HepG2 (cell line): ENCODE results near the gene BEST2. TPM values are rescaled to one million over a fixed set of nuclear protein-coding genes. Genes with fewer than 3 reads are reported as not detected.

Experiments used
- ESRRA ChIP-seq: sonication (generic); formaldehyde crosslinking; IDR thresholded peaks from 2 replicates; pipeline ENCODE4 v1.5.1; 2020; ENCODE audit warnings: mild to moderate bottlenecking, low read depth, missing genetic modification reagents
- HCFC1 ChIP-seq: fragments of 150-350 bp; IDR thresholded peaks from 2 replicates; pipeline ENCODE4 v1.6.1; 2014; ENCODE audit warnings: low read depth, low read length
- HOXA7 ChIP-seq: sonication (generic); formaldehyde crosslinking; IDR thresholded peaks from 2 replicates; pipeline ENCODE4 v1.8.1; 2022; ENCODE audit warnings: mild to moderate bottlenecking, missing genetic modification reagents, moderate library complexity
- NFYC ChIP-seq: IDR thresholded peaks from 2 replicates; pipeline ENCODE4 v1.6.1; 2016; ENCODE audit warnings: missing genetic modification reagents, missing compliant biosample characterization
- TAF1 ChIP-seq: sonication (generic); formaldehyde crosslinking; IDR thresholded peaks from 2 replicates; pipeline ENCODE4 v1.4.0; 2020; ENCODE audit warnings: missing genetic modification reagents
- ZBTB38 ChIP-seq: sonication (generic); formaldehyde crosslinking; IDR thresholded peaks from 2 replicates; pipeline ENCODE4 v1.5.1; 2020; ENCODE audit warnings: mild to moderate bottlenecking, missing genetic modification reagents
- polyA plus RNA-seq, 8 experiments: library from polyadenylated mRNA; depleted of rRNA in 3 of 8; stranded (reverse) in 7 of 8; unstranded in 1 of 8; fragments of >200 nt; fragmentation: Illumina TruSeq in 4 of 8; extraction: Trizol in 4 of 8; gene quantifications; 2 replicates each; pipeline versions ENCODE4 v1.2.1 to v1.2.3, GENCODE V29; 2011 to 2016; ENCODE audit warnings: low read depth in 4 of 8, missing spikeins in 1 of 8, mixed read lengths in 1 of 8; ENCODE audit not compliant: insufficient read depth in 1 of 8
- total RNA-seq, 5 experiments: library from RNA; depleted of rRNA; stranded (reverse); fragments of >200 nt; fragmentation: Illumina TruSeq; extraction: Trizol; gene quantifications; 2 replicates each; pipeline ENCODE4 v1.2.3, GENCODE V29; 2016; ENCODE audit warnings: low read depth in 1 of 5
- TF ChIP-seq, protein P1 (sequence below): sonication (generic); formaldehyde crosslinking; IDR thresholded peaks from 2 replicates; pipeline ENCODE4 v1.8.0; 2022; ENCODE audit warnings: mild to moderate bottlenecking, missing genetic modification reagents, moderate library complexity
- TF ChIP-seq, protein P2 (sequence below): sonication (generic); formaldehyde crosslinking; IDR thresholded peaks from 2 replicates; pipeline ENCODE4 v1.4.0; 2020; ENCODE audit warnings: missing genetic modification reagents
- TF ChIP-seq, protein P3 (sequence below): sonication (generic); formaldehyde crosslinking; IDR thresholded peaks from 2 replicates; pipeline ENCODE4 v1.4.0; 2020; ENCODE audit warnings: missing genetic modification reagents
- TF ChIP-seq, protein P4 (sequence below): sonication (generic); formaldehyde crosslinking; IDR thresholded peaks from 2 replicates; pipeline ENCODE4 v1.5.0; 2020; ENCODE audit warnings: mild to moderate bottlenecking, missing genetic modification reagents
- TF ChIP-seq, protein P5 (sequence below): sonication (generic); formaldehyde crosslinking; IDR thresholded peaks from 2 replicates; pipeline ENCODE4 v1.5.1; 2020; ENCODE audit warnings: missing genetic modification reagents, mild to moderate bottlenecking, borderline replicate concordance

BEST2 gene
- total and polyA plus RNA-seq, 2 of the 13 experiments (the other 11 are each of a cell fraction or from before 2014, with no cell fraction given) = not detected

DNA sequence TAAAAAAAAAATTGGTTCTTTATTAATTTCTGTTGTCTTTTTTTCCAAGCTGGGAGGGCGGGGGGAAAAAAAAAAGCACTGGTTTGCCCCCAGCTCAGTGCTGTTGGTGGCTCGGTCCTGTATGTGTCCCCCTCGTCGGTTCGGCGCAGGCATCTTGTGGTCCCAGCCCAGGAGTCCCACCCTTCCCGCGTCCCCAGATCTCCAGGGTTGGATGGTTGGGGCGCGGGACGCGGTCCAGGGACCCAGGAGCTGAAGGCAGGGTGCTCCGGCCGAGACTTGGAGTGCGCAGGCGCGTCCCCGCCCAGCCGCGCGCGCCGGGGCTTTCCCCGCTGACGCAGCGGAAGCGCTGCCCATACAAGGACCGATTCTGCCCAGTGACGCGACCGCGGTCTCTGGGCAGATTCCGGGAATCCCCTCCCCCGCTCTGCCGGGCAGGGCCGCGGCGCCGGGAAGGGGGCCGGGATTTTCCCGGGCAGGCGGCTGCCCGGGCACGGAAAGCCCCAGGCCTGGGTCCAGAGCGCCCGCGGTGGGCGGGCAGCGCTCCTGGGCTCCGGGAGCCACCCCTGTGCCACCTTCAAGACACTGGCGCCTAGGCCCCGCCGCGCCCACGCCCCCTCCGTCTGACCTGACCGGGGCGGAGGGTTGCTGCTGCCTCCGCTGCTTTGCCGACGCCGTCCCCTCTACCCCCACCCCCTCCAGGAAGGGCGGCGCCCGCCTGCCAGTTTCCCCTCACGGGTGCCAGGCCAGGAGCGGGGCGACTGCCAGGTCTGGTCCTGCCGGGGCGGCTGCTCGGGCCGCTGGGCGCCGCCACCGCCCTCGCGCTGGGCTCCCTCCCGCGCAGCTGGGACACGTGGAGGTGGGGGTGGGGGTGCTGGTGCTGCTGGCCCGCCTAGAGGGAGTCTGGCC lies 42.0 kb downstream of the BEST2 start (continued):
- TF ChIP-seq, protein P1, sequence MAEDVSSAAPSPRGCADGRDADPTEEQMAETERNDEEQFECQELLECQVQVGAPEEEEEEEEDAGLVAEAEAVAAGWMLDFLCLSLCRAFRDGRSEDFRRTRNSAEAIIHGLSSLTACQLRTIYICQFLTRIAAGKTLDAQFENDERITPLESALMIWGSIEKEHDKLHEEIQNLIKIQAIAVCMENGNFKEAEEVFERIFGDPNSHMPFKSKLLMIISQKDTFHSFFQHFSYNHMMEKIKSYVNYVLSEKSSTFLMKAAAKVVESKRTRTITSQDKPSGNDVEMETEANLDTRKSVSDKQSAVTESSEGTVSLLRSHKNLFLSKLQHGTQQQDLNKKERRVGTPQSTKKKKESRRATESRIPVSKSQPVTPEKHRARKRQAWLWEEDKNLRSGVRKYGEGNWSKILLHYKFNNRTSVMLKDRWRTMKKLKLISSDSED (CRISPR knock-in tag) = no peak
- peak; percentile 71; the same call in 1 of the 2 replicates for TF ChIP-seq TAF1 (CRISPR knock-in tag)
- TF ChIP-seq ESRRA (CRISPR knock-in tag) = no peak; the same call in 1 of the 2 replicates
- TF ChIP-seq ZBTB38 (CRISPR knock-in tag) = 0 out of 2 replicates have a peak, but pooled peaks have one; percentile 22
- TF ChIP-seq, protein P2, sequence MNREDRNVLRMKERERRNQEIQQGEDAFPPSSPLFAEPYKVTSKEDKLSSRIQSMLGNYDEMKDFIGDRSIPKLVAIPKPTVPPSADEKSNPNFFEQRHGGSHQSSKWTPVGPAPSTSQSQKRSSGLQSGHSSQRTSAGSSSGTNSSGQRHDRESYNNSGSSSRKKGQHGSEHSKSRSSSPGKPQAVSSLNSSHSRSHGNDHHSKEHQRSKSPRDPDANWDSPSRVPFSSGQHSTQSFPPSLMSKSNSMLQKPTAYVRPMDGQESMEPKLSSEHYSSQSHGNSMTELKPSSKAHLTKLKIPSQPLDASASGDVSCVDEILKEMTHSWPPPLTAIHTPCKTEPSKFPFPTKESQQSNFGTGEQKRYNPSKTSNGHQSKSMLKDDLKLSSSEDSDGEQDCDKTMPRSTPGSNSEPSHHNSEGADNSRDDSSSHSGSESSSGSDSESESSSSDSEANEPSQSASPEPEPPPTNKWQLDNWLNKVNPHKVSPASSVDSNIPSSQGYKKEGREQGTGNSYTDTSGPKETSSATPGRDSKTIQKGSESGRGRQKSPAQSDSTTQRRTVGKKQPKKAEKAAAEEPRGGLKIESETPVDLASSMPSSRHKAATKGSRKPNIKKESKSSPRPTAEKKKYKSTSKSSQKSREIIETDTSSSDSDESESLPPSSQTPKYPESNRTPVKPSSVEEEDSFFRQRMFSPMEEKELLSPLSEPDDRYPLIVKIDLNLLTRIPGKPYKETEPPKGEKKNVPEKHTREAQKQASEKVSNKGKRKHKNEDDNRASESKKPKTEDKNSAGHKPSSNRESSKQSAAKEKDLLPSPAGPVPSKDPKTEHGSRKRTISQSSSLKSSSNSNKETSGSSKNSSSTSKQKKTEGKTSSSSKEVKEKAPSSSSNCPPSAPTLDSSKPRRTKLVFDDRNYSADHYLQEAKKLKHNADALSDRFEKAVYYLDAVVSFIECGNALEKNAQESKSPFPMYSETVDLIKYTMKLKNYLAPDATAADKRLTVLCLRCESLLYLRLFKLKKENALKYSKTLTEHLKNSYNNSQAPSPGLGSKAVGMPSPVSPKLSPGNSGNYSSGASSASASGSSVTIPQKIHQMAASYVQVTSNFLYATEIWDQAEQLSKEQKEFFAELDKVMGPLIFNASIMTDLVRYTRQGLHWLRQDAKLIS (CRISPR knock-in tag) = no peak
- no peak for TF ChIP-seq HOXA7 (CRISPR knock-in tag)
- TF ChIP-seq, protein P3, sequence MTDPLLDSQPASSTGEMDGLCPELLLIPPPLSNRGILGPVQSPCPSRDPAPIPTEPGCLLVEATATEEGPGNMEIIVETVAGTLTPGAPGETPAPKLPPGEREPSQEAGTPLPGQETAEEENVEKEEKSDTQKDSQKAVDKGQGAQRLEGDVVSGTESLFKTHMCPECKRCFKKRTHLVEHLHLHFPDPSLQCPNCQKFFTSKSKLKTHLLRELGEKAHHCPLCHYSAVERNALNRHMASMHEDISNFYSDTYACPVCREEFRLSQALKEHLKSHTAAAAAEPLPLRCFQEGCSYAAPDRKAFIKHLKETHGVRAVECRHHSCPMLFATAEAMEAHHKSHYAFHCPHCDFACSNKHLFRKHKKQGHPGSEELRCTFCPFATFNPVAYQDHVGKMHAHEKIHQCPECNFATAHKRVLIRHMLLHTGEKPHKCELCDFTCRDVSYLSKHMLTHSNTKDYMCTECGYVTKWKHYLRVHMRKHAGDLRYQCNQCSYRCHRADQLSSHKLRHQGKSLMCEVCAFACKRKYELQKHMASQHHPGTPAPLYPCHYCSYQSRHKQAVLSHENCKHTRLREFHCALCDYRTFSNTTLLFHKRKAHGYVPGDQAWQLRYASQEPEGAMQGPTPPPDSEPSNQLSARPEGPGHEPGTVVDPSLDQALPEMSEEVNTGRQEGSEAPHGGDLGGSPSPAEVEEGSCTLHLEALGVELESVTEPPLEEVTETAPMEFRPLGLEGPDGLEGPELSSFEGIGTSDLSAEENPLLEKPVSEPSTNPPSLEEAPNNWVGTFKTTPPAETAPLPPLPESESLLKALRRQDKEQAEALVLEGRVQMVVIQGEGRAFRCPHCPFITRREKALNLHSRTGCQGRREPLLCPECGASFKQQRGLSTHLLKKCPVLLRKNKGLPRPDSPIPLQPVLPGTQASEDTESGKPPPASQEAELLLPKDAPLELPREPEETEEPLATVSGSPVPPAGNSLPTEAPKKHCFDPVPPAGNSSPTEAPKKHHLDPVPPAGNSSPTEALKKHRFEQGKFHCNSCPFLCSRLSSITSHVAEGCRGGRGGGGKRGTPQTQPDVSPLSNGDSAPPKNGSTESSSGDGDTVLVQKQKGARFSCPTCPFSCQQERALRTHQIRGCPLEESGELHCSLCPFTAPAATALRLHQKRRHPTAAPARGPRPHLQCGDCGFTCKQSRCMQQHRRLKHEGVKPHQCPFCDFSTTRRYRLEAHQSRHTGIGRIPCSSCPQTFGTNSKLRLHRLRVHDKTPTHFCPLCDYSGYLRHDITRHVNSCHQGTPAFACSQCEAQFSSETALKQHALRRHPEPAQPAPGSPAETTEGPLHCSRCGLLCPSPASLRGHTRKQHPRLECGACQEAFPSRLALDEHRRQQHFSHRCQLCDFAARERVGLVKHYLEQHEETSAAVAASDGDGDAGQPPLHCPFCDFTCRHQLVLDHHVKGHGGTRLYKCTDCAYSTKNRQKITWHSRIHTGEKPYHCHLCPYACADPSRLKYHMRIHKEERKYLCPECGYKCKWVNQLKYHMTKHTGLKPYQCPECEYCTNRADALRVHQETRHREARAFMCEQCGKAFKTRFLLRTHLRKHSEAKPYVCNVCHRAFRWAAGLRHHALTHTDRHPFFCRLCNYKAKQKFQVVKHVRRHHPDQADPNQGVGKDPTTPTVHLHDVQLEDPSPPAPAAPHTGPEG (CRISPR knock-in tag) = no peak
- TF ChIP-seq, protein P4, sequence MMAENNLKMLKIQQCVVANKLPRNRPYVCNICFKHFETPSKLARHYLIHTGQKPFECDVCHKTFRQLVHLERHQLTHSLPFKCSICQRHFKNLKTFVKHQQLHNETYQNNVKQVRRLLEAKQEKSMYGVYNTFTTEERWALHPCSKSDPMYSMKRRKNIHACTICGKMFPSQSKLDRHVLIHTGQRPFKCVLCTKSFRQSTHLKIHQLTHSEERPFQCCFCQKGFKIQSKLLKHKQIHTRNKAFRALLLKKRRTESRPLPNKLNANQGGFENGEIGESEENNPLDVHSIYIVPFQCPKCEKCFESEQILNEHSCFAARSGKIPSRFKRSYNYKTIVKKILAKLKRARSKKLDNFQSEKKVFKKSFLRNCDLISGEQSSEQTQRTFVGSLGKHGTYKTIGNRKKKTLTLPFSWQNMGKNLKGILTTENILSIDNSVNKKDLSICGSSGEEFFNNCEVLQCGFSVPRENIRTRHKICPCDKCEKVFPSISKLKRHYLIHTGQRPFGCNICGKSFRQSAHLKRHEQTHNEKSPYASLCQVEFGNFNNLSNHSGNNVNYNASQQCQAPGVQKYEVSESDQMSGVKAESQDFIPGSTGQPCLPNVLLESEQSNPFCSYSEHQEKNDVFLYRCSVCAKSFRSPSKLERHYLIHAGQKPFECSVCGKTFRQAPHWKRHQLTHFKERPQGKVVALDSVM (CRISPR knock-in tag) = no peak
- TF ChIP-seq, protein P5, sequence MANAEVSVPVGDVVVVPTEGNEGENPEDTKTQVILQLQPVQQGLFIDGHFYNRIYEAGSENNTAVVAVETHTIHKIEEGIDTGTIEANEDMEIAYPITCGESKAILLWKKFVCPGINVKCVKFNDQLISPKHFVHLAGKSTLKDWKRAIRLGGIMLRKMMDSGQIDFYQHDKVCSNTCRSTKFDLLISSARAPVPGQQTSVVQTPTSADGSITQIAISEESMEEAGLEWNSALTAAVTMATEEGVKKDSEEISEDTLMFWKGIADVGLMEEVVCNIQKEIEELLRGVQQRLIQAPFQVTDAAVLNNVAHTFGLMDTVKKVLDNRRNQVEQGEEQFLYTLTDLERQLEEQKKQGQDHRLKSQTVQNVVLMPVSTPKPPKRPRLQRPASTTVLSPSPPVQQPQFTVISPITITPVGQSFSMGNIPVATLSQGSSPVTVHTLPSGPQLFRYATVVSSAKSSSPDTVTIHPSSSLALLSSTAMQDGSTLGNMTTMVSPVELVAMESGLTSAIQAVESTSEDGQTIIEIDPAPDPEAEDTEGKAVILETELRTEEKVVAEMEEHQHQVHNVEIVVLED = peak; percentile 57; the same call in 1 of the 2 replicates
- no peak for TF ChIP-seq HCFC1
- no peak for TF ChIP-seq NFYC (CRISPR knock-in tag)
